OCI-LY1 (cell line): ENCODE results near the gene SLC17A3.

Experiments
- H2AFZ ChIP-seq: fragments of 200-600 bp; sonication (generic), shearing (Covaris generic); 2 replicates; pipeline ENCODE4 v1.6.0; 2014; ENCODE audit warnings: antibody characterized with exemption, mild to moderate bottlenecking, low read length
- H3F3A ChIP-seq: fragments of 200-600 bp; sonication (generic), shearing (Covaris generic); 2 replicates; pipeline ENCODE4 v1.6.0; 2014; ENCODE audit warnings: mild to moderate bottlenecking, antibody characterized with exemption, low read length, moderate library complexity; ENCODE audit not compliant: insufficient read depth
- H3K27ac ChIP-seq: fragments of 200-600 bp; sonication (generic); 2 replicates; pipeline ENCODE4 v1.5.1; 2014; ENCODE audit warnings: low read length, mixed run types, mild to moderate bottlenecking, low read depth; ENCODE audit not compliant: poor library complexity, severe bottlenecking
- H3K27me3 ChIP-seq: fragments of 200-600 bp; sonication (generic); 2 replicates; pipeline ENCODE4 v1.6.0; 2014; ENCODE audit warnings: antibody characterized with exemption, mild to moderate bottlenecking, low read length, moderate library complexity; ENCODE audit not compliant: insufficient read depth
- H3K36me3 ChIP-seq: fragments of 200-600 bp; sonication (generic); 2 replicates; pipeline ENCODE4 v1.6.1; 2014; ENCODE audit warnings: mild to moderate bottlenecking, antibody characterized with exemption, low read length, moderate library complexity, mixed read lengths; ENCODE audit not compliant: insufficient read depth
- H3K4me1 ChIP-seq: fragments of 200-600 bp; sonication (generic); 2 replicates; pipeline ENCODE4 v1.5.1; 2014; ENCODE audit warnings: mild to moderate bottlenecking, low read length, moderate library complexity; ENCODE audit not compliant: insufficient read depth, severe bottlenecking
- H3K4me2 ChIP-seq: fragments of 200-600 bp; sonication (generic), shearing (Covaris generic); 2 replicates; pipeline ENCODE4 v1.6.1; 2014; ENCODE audit warnings: low read length
- H3K4me3 ChIP-seq: fragments of 200-600 bp; sonication (generic); 2 replicates; pipeline ENCODE4 v1.5.1; 2014; ENCODE audit warnings: low read length, low read depth, mild to moderate bottlenecking, mixed read lengths; ENCODE audit not compliant: poor library complexity, severe bottlenecking
- H3K79me2 ChIP-seq: fragments of 200-600 bp; shearing (Covaris generic); 2 replicates; pipeline ENCODE4 v1.6.1; 2016; ENCODE audit warnings: mixed run types, low read length, mixed read lengths; ENCODE audit not compliant: insufficient read depth
- H3K9ac ChIP-seq: fragments of 200-600 bp; sonication (generic), shearing (Covaris generic); 2 replicates; pipeline ENCODE4 v1.6.1; 2014; ENCODE audit warnings: mild to moderate bottlenecking, low read length, mixed read lengths
- H3K9me2 ChIP-seq: fragments of 200-600 bp; sonication (generic), shearing (Covaris generic); 2 replicates; pipeline ENCODE4 v1.6.1; 2014; ENCODE audit warnings: low read depth, mild to moderate bottlenecking, low read length, mixed read lengths
- H3K9me3 ChIP-seq: fragments of 200-600 bp; shearing (Covaris generic); 2 replicates; pipeline ENCODE4 v1.6.1; 2014; ENCODE audit warnings: low read length, mixed read lengths
- H4K20me1 ChIP-seq: fragments of 200-600 bp; sonication (generic), shearing (Covaris generic); 2 replicates; pipeline ENCODE4 v1.6.0; 2016; ENCODE audit warnings: mild to moderate bottlenecking, low read length; ENCODE audit not compliant: insufficient read depth
- EZH2 ChIP-seq: fragments of 200-600 bp; sonication (generic), shearing (Covaris generic); IDR thresholded peaks from 2 replicates; pipeline ENCODE4 v1.8.0; 2017; ENCODE audit warnings: borderline replicate concordance, mixed run types, mild to moderate bottlenecking, antibody characterized with exemption, low read length, moderate library complexity, mixed read lengths
- TF ChIP-seq, protein P1 (sequence below): fragments of 200-600 bp; sonication (generic), shearing (Covaris generic); IDR thresholded peaks from 2 replicates; pipeline ENCODE4 v1.5.1; 2017; ENCODE audit warnings: mild to moderate bottlenecking, antibody characterized with exemption, low read length, moderate library complexity, mixed read lengths

Gene SLC17A3

GRCh38 chr6:25883536-25883935 lies 9.5 kb upstream of the SLC17A3 start:
- Histone ChIP-seq H3K27ac (no peak overlapping the region), H2AFZ (no peak overlapping the region)
- no peak for TF ChIP-seq EZH2
- TF ChIP-seq, protein P1, sequence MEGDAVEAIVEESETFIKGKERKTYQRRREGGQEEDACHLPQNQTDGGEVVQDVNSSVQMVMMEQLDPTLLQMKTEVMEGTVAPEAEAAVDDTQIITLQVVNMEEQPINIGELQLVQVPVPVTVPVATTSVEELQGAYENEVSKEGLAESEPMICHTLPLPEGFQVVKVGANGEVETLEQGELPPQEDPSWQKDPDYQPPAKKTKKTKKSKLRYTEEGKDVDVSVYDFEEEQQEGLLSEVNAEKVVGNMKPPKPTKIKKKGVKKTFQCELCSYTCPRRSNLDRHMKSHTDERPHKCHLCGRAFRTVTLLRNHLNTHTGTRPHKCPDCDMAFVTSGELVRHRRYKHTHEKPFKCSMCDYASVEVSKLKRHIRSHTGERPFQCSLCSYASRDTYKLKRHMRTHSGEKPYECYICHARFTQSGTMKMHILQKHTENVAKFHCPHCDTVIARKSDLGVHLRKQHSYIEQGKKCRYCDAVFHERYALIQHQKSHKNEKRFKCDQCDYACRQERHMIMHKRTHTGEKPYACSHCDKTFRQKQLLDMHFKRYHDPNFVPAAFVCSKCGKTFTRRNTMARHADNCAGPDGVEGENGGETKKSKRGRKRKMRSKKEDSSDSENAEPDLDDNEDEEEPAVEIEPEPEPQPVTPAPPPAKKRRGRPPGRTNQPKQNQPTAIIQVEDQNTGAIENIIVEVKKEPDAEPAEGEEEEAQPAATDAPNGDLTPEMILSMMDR = no peak

DNA sequence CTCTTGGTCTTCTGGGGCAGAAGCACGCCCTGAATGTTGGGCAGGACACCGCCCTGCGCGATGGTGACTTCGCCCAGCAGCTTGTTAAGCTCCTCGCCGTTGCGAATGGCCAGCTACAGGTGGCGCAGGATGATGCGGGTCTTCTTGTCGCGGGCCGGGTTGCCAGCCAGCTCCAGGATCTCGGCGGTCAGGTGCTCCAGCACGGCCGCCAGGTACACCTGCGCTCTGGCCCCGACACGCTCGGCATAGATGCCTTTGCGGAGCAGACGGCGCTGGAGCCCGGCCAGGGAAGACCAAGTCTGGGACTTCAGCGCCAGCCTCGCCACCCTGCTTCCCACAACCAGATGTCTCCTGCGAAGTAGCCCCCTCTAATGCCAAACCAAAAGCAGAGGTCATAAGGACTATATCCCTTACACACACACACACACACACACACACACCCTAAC lies 8.0 kb upstream of the SLC17A3 start:
- H3K4me2 ChIP-seq = peak overlapping the region; percentile 38
- H3K4me3 ChIP-seq = peak overlapping the region; percentile 27
- H2AFZ ChIP-seq = no peak overlapping the region
- no peaks in the 10 kb centered on the region; the same call in 1 of the 2 replicates for H3K27me3 ChIP-seq
- no peaks in the 10 kb centered on the region for H3K4me1 ChIP-seq
- H4K20me1 ChIP-seq = no peaks in the 10 kb centered on the region
- H3K9me3 ChIP-seq = no peaks in the 10 kb centered on the region
- H3K79me2 ChIP-seq = no peaks in the 10 kb centered on the region
- H3F3A ChIP-seq = no peaks in the 10 kb centered on the region
- H3K36me3 ChIP-seq = no peaks in the 10 kb centered on the region
- TF ChIP-seq EZH2 = no peak
- TF ChIP-seq, protein P1 = peak; percentile 56
- no peak overlapping the region for H3K27ac ChIP-seq
- no peak overlapping the region for H3K9ac ChIP-seq
- H3K9me2 ChIP-seq = no peaks in the 10 kb centered on the region

More at GRCh38 chr6:25883536-25883935, 9.5 kb upstream of the SLC17A3 start:
- Histone ChIP-seq H3K36me3 (no peaks in the 10 kb centered on the region), H3F3A (no peaks in the 10 kb centered on the region), H3K79me2 (no peaks in the 10 kb centered on the region), H3K9me2 (no peaks in the 10 kb centered on the region), H3K4me2 (no peak overlapping the region), H3K4me1 (no peaks in the 10 kb centered on the region), H3K9me3 (no peaks in the 10 kb centered on the region), H3K4me3 (no peak overlapping the region), H3K27me3 (no peaks in the 10 kb centered on the region; the same call in 1 of the 2 replicates), H3K9ac (no peak overlapping the region), H4K20me1 (no peaks in the 10 kb centered on the region)

DNA sequence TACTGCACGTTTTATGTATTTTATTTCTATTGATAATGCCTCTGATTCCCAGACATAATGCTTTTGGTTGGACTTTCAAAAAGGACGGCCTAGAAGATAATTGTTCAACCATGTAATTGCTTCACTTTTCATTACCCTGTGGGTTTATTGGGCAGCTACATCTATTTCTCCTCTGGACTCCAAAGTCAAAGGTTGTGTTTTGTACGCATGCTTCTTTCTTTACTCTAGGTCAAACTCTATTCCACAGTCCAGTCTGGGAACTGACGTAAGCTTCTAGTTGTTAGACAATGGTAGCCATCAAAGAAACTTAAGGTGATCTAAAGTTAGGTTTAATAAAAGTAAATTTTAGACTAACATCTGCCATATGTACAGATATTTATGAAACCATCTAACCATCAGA lies 6.6 kb upstream of the SLC17A3 start:
- TF ChIP-seq, protein P1 = no peak
- TF ChIP-seq EZH2 = no peak
- Histone ChIP-seq H3K4me2 (no peak overlapping the region), H3K4me3 (no peak overlapping the region), H3K27me3 (no peaks in the 10 kb centered on the region; the same call in 1 of the 2 replicates), H3F3A (no peaks in the 10 kb centered on the region), H3K79me2 (no peaks in the 10 kb centered on the region), H3K4me1 (no peaks in the 10 kb centered on the region), H4K20me1 (no peaks in the 10 kb centered on the region), H3K9me2 (no peaks in the 10 kb centered on the region), H3K27ac (no peak overlapping the region), H3K9ac (no peak overlapping the region), H3K36me3 (no peaks in the 10 kb centered on the region), H2AFZ (no peak overlapping the region), H3K9me3 (no peaks in the 10 kb centered on the region)
